Memory B cell (primary cell): ENCODE data around the gene SLC25A29.
A peak's percentile ranks its signal among the peaks of the same experiment; 100 is the strongest.
"Not testable (repeated sequence)": the region's sequence is repeated elsewhere in the genome, so short reads cannot be mapped to it uniquely, and the experiment has no call there.

Experiments used
- ATAC-seq: fragments of 150-1000 bp; cut with Tn5 transposase; 2 replicates; pipeline ENCODE4 v1.10.0; 2021; ENCODE audit warnings: low read depth, mild to moderate bottlenecking, moderate library complexity
- DNase-seq, 2 donors: peaks; one replicate each; pipeline ENCODE4 v3.0.0; 2022; ENCODE audit warnings: low spot score in 2 of 2
- H3K27ac Mint-ChIP-seq: one replicate; pipeline ENCODE4 v1.8.0; 2022; ENCODE audit warnings: mild to moderate bottlenecking, moderate library complexity, mixed read lengths
- H3K27me3 Mint-ChIP-seq: one replicate; pipeline ENCODE4 v1.8.0; 2022; ENCODE audit warnings: mixed read lengths
- H3K36me3 Mint-ChIP-seq: one replicate; pipeline ENCODE4 v1.8.0; 2022; ENCODE audit warnings: mild to moderate bottlenecking, mixed read lengths
- H3K4me1 Mint-ChIP-seq: one replicate; pipeline ENCODE4 v1.8.0; 2022; ENCODE audit warnings: mixed read lengths
- H3K4me3 Mint-ChIP-seq: one replicate; pipeline ENCODE4 v1.8.0; 2022; ENCODE audit warnings: mild to moderate bottlenecking, moderate library complexity, mixed read lengths
- H3K9me3 Mint-ChIP-seq: one replicate; pipeline ENCODE4 v1.8.0; 2022; ENCODE audit warnings: mixed read lengths

Gene SLC25A29

DNA sequence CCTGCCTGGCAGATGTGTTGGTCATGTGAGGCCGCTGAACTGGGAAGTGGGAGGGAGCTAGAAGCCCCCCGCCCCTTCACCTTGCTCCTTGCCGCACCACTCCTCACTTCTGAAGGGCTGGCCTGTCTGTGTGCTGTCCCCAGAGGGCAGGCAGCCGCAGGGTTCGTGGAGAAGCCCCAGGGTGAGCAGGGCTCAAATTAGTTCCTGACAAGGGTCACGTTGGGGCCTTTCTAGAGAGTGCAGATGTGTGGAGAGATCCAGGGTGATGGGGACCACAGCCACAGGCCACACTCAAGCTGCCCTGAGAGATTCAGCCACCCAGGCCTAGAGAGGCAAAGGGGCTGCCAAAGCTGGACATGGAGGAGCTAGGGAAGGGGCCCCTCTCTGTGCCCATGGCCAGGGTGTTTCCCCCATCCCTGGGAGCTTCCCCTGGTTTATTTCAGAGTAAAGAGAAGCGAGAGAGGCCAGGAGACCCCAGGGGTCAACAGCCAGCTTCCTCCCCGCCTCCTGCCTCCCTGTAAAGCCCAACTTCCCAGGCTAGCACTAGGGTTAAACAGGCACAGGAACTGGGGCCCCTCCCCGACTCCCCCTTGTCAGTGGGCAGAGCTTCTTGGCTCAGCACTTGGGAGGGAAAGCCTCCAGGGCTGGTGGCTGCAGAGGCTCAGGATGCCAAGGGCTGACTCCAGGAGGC is 16.2 kb downstream of the SLC25A29 start:
- no peak for ATAC-seq
- H3K36me3 Mint-ChIP-seq, result no peaks in the 10 kb centered on the region
- peaks cover 11% of the 10 kb centered on the region for H3K4me1 Mint-ChIP-seq
- H3K4me3 Mint-ChIP-seq, result no peak overlapping the region
- no peak for DNase-seq
- no peaks in the 10 kb centered on the region for H3K27me3 Mint-ChIP-seq
- H3K27ac Mint-ChIP-seq, result no peak overlapping the region
- no peaks in the 10 kb centered on the region for H3K9me3 Mint-ChIP-seq

DNA sequence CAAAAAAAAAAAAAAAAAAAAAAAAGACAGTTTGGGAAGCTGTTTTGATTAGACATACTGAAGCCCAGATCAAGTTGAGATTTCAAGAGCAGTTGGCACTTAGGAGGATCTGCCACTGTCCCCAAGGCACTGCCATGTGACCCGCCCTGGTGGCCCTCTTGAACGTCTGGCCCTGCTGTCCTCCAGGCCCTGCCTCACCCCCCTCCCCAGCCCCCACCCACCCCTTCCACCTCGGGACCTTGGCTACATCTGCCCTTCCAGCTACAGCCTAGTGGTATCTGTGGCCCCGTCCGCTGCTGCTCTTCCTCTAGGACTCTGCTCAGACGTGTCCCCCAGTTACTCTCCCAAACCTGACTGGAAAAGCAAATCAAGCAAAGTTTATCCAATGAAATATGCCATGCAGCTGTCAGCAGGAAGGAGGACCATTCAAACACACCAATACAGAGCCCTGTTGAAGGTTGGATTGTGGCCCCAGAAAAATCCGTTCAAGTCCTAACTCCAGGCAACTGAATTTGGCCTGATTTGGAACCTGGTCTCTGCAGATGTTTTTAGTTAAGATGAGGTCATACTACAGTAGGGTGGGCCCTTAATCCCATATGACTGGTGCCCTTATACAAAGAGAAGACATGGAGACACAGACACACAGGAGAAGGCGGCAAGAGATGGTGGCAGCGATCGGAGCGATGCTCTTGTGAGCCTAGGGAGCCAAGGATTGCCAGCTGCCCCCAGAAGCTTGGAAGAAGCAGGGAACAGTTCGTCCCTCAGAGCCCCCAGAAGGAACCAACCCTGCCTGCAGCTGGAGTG is 17.7 kb downstream of the SLC25A29 start:
- no peak for ATAC-seq
- no peak for DNase-seq
- Mint-ChIP-seq H3K36me3 (no peaks in the 10 kb centered on the region), H3K27ac (no peak overlapping the region), H3K4me3 (no peak overlapping the region), H3K9me3 (no peaks in the 10 kb centered on the region), H3K4me1 (peaks cover 10% of the 10 kb centered on the region), H3K27me3 (no peaks in the 10 kb centered on the region)

DNA sequence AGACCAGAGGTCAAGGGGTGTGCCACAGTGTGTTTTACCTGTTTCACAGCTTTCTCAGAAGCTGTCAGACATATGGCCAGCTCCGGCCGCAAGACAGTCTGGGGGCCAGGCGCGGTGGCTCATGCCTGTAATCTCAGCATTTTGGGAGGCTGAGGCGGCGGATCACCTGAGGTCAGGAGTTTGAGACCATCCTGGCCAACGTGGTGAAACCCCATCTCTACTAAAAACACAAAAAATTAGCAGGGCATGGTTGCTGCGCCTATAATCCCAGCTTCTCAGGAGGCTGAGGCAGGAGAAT is 18.3 kb downstream of the SLC25A29 start:
- not testable (repeated sequence) for H3K36me3 Mint-ChIP-seq, H3K27ac Mint-ChIP-seq, DNase-seq, ATAC-seq, H3K4me3 Mint-ChIP-seq, H3K27me3 Mint-ChIP-seq, H3K9me3 Mint-ChIP-seq, H3K4me1 Mint-ChIP-seq

DNA sequence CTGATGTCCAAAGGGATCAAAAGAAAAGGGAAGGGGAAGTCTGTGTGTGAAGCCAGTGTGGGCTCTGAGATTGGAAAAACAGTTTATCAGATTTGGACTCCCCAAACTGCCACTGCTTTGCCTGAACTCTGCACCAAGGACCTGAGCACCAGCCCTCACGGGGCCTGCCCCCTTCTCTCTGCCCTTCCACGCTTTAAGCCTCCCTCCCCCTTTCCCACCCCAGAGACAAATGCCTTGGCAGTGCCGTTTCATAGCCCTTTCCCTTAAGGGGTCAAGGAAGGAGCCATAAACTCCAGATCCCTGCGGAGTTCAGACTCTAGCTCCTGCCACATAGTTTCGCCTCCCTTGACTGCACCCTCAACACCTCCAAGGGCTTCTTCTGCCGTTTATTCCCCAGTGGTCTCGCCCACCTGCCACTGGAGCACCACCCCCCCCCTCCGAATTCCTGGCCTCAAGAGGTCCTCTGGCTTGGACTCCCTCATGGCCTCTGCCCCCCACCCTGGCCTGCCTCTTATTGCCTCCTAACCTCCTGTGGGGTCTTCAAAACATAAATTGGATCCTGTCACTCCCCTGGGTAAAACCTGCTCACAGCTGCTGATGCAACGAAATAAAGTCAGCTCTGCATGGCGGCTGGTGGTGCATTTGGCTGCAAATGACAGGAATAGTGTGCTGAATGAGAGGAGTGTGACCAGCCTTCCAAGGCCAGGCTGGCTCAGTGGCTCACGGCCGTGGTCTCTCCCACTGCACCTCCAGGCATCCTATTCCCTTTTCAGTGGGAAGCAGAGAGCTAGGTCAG is 18.8 kb downstream of the SLC25A29 start:
- no peak for DNase-seq
- no peak for ATAC-seq
- H3K9me3 Mint-ChIP-seq, result no peaks in the 10 kb centered on the region
- no peaks in the 10 kb centered on the region for H3K27me3 Mint-ChIP-seq
- H3K27ac Mint-ChIP-seq, result no peak overlapping the region
- no peaks in the 10 kb centered on the region for H3K36me3 Mint-ChIP-seq
- H3K4me3 Mint-ChIP-seq, result no peak overlapping the region
- peaks cover 8% of the 10 kb centered on the region for H3K4me1 Mint-ChIP-seq

DNA sequence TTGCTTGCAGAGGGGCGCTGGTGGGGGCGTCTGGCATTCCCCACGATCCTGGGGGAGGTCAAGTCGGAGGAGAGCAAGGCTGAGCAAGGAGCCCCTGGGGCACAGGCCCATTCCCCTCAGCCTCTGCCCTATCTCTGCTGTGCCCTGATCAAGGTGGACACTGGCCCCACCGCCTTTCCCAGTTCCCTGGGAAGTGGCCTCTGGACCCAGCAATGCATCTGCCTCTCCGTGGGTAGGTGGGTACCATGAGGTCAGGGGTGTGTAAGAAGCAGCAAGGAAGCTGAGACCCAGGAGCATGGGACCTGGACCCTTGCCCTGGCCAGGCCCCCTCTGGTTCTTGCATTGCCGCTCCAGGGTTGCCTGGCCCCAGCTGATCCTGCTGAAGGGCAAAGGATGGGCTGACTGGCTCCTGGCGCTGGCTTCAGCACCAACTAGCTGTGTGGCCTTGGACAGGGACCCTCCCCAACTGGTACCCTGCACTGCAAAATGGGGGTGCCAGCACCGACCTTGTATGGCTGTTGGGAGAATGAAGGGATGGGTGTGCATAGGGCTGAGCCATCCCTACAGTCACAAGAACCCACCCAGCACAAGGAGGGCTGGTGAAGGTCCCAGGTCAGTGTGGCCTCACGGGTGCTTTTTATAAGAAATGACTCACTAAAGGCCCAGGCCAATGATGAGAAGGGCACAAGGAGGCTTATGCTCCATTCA is 19.6 kb downstream of the SLC25A29 start:
- H3K27ac Mint-ChIP-seq, result peak overlapping the region; percentile 82
- H3K4me3 Mint-ChIP-seq, result no peak overlapping the region

DNA sequence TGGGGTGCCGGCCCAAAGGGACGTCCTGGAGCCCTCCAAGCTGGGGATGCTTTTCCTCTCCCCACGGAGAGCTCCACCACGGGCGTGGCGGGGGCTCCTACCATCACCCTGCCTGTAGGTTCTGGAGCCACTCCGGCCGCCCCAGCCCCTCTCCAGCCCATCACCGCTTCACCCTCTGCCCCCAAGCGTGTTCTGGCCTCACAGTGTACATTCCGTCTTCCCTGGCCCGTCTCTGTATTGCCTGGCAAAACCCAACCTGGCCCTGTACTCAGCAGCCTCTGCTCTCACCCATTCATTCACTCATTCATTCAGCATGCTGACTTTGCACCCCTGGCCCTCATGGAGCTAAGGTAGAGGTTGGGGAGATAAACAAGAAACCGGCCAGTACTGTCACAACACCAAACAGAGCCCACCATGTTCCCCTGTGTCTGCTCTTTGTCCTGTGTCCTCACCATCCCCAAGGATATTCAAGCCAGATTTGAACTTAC is 20.3 kb downstream of the SLC25A29 start:
- ATAC-seq (no peak), DNase-seq (no peak)
- peak overlapping the region; percentile 86 for H3K4me3 Mint-ChIP-seq
- no peaks in the 10 kb centered on the region for H3K9me3 Mint-ChIP-seq
- H3K4me1 Mint-ChIP-seq, result peaks cover 11% of the 10 kb centered on the region
- no peaks in the 10 kb centered on the region for H3K27me3 Mint-ChIP-seq
- peak overlapping the region; percentile 82 for H3K27ac Mint-ChIP-seq
- H3K36me3 Mint-ChIP-seq, result no peaks in the 10 kb centered on the region

More for the DNA sequence above, 19.6 kb downstream of the SLC25A29 start:
- Mint-ChIP-seq H3K27me3 (no peaks in the 10 kb centered on the region), H3K9me3 (no peaks in the 10 kb centered on the region), H3K36me3 (no peaks in the 10 kb centered on the region), H3K4me1 (peaks cover 10% of the 10 kb centered on the region)
- no peak for ATAC-seq
- no peak for DNase-seq

DNA sequence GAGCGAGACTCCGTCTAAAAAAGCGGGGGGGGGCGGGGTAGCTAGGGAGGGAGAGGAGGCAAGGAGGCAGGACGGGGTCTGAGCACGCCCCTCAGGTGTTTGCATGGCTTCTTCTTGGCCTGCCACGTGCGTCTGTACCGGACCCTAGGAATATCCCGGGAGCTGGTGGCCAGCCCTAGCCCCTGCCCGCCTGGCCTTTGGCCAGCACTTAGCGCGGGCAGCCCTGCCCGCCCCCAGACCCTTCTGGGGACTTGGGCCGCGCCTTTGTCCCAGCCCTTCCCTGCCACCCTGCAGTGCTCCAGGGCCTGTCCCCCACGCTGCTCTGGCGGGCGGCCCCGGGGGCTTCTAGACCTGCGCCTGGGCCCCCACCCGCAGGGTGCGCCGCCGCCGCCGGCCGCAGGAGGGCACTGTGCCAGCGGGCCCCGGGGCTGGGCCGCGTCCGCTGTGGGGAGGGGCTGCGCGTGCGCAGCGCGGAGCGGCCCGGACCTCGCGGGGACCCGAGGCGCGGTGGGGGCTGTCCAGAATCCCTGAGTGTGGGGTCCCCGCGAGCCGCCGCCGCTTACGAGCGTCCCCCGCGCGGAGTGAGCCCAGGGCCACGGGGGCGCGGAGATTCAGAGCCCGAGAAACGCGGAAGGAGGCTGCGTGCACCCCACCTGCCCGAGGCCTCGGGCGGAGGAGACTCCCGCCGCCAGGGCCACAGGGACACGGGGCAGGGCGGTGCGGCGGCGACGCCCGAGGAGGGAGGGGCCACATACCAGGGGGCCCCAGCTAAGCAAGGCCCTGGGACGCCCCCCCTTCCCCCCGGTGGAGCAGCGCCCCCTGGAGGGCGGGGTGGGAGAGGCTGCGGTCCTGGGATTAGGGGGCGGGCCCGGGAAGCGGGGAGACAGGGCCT is 21.0 kb downstream of the SLC25A29 start:
- DNase-seq, result peak; percentile 88 to 96
- Mint-ChIP-seq H3K9me3 (no peaks in the 10 kb centered on the region), H3K27ac (peak overlapping the region; percentile 45), H3K4me1 (peaks cover 11% of the 10 kb centered on the region), H3K36me3 (no peaks in the 10 kb centered on the region), H3K27me3 (no peaks in the 10 kb centered on the region), H3K4me3 (peak overlapping the region; percentile 68)
- peak; percentile 85 for ATAC-seq

DNA sequence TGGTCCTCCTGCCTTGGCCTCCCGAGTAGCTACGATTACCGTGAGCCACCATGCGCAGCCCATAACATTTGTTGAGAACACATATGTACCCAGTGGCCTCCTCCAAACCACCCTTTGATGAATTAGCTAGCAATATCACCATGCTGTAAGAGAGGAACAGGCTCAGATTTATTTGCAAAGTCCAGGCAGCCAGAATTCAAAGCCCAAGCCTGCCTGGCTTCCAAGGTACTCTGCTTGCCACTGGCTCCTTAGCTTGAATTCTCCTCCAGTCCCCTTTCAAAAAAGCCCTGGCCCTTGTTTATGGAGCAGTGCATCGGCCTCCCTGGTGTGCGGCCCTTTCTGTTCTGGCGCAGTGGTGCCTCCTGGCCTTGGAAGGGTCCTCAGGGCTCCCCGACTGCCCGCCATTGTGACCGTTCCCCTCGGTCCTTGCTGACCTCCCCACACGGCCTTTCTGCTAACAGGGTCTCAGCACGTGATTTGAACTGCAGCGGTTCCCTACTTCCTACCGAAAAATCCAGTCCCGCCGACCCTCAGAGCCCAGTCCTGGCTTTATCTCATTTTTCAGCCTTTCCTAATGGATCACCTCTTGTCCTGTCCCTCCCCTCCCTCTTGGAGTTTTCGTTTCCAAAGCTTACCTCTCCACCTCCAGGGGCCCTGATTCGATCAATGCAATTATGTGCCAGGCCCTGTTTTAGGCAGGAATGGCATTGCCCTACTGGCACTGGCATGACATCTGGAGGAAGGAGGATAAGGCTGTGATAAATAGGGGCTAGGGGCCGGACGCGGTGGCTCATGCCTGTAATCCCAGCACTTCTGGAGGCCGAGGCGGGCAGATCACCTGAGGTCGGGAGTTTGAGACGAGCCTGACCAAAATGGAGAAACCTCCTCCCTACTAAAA is 22.0 kb downstream of the SLC25A29 start:
- Mint-ChIP-seq H3K27me3 (no peaks in the 10 kb centered on the region), H3K4me3 (peak overlapping the region; percentile 68), H3K27ac (no peak overlapping the region), H3K36me3 (peaks cover 2% of the 10 kb centered on the region), H3K9me3 (no peaks in the 10 kb centered on the region), H3K4me1 (peaks cover 14% of the 10 kb centered on the region)
- ATAC-seq (no peak), DNase-seq (no peak)

DNA sequence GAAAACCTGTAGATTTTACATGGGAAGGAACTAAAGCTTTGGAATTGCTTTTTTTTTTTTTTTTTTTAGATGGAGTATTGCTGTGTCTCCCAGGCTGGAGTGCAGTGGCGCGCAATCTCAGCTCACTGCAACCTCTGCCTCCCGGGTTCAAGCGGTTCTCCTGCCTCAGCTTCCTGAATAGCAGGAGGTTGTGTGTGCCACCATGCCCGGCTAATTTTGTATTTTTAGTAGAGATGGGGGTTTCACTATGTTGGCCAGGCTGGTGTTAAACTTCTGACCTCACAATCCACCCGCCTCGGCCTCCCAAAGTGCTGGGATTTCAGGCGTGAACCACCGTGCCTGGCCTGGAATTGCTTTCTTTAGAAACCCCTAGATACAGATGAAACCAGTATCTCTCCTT is 22.8 kb downstream of the SLC25A29 start:
- peaks cover 19% of the 10 kb centered on the region for H3K4me1 Mint-ChIP-seq
- ATAC-seq, H3K4me3 Mint-ChIP-seq, H3K27ac Mint-ChIP-seq, DNase-seq, H3K36me3 Mint-ChIP-seq, H3K9me3 Mint-ChIP-seq, H3K27me3 Mint-ChIP-seq: not testable (repeated sequence)

DNA sequence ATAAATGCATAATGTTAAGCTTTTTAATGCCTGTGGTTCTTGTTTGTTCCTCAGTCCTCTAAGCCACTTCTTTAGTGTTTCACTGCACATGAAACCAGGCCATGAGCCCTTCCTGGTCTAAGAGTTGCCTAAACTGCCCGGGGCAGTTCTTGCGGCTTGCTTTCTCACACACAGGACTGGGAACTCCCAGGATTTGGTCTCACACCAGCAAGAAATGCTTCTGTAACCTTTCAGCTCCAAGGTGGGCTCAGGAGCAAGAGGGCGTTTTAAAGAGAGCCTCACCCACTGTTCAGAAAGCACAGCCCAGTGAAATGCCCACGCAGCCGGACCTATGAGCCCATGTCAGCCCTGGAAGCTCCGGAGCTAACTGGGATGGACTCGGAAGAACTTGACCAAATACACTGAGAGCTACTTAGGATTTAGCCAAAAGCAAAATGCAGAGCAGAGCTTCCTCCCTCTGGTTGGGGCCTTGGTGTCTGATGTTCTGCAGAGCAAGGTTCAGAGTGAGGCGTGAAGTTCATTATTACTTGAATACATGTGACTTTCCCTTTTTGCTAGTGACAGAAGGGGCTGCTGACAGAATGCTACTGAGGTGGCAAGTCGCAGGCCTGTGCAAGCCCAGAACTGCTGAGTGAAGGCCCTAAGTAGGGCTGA is 23.4 kb downstream of the SLC25A29 start:
- Mint-ChIP-seq H3K27ac (peak overlapping the region; percentile 8), H3K27me3 (no peaks in the 10 kb centered on the region), H3K9me3 (no peaks in the 10 kb centered on the region), H3K4me1 (peaks cover 21% of the 10 kb centered on the region), H3K36me3 (peaks cover 2% of the 10 kb centered on the region), H3K4me3 (no peak overlapping the region)
- DNase-seq (no peak), ATAC-seq (no peak)

DNA sequence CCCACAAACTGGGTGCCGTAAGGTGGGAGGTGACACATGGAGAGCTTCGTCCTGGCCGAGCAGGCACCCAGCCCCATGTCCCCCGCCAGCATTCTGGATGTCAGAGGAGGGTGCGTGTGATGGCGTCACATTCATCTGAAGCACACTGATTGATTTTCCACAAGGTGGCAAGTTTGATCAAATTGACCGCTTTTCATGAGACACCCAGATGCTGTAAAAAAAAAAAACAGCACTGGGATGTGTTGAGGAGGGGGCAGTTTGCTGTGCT is 24.2 kb downstream of the SLC25A29 start:
- Mint-ChIP-seq H3K27ac (peak overlapping the region; percentile 53), H3K4me1 (peaks cover 24% of the 10 kb centered on the region), H3K9me3 (no peaks in the 10 kb centered on the region), H3K27me3 (no peaks in the 10 kb centered on the region), H3K4me3 (no peak overlapping the region), H3K36me3 (peaks cover 4% of the 10 kb centered on the region)
- ATAC-seq (no peak), DNase-seq (no peak)
